Activated B cell treated with CpG ODN at 0.5 μM for 24 hours (primary cell): ENCODE data around the gene AARS2. TPM values are rescaled to one million over a fixed set of nuclear protein-coding genes. Genes with fewer than 3 reads are reported as not detected.

Experiments used
- ATAC-seq: fragments of 200-7000 bp; cut with Tn5 transposase; one replicate; pipeline ENCODE4 v1.10.0; 2021; ENCODE audit warnings: low read depth, mild to moderate bottlenecking, moderate library complexity
- CTCF ChIA-PET: fragments of 350-600 bp; sonication (Branson Sonifier 250); formaldehyde crosslinking; loops from one replicate; lab custom pipeline; 2021; ENCODE audit warnings: antibody characterized with exemption; lab: Charles Lee
- POLR2A ChIA-PET: fragments of 350-600 bp; sonication (Branson Sonifier 250); formaldehyde crosslinking; loops from one replicate; lab custom pipeline; 2021; ENCODE audit warnings: antibody characterized with exemption; lab: Charles Lee
- DNase-seq: peaks from one replicate; pipeline ENCODE4 v3.0.0; 2022
- H3K27ac Mint-ChIP-seq: one replicate; pipeline ENCODE4 v1.8.0; 2020; ENCODE audit warnings: mixed read lengths
- H3K27me3 Mint-ChIP-seq: one replicate; pipeline ENCODE4 v1.8.0; 2021; ENCODE audit warnings: mixed read lengths
- H3K36me3 Mint-ChIP-seq: one replicate; pipeline ENCODE4 v1.8.0; 2021; ENCODE audit warnings: low read depth, mixed read lengths
- H3K4me1 Mint-ChIP-seq: one replicate; pipeline ENCODE4 v1.8.0; 2021; ENCODE audit warnings: mixed read lengths
- H3K4me3 Mint-ChIP-seq: one replicate; pipeline ENCODE4 v1.8.0; 2020; ENCODE audit warnings: mild to moderate bottlenecking, mixed read lengths
- H3K9me3 Mint-ChIP-seq: one replicate; pipeline ENCODE4 v1.8.0; 2020; ENCODE audit warnings: mixed read lengths
- CTCF ChIP-seq: fragments of 200-600 bp; IDR thresholded peaks from one replicate; pipeline ENCODE4 v1.8.0; 2022; ENCODE audit warnings: antibody characterized with exemption, mild to moderate bottlenecking
- intact Hi-C: fragments of 100-400 bp; cut with micrococcal nuclease; formaldehyde crosslinking; loops from one replicate; pipeline ENCODE4 v1.15.1; 2024
- total RNA-seq: library from RNA; stranded (reverse); gene quantifications from 2 replicates; pipeline ENCODE4 v1.2.3, GENCODE V29; 2022

AARS2 gene
- total RNA-seq, 1 donor from 2014 or later, result 22.4 TPM

GRCh38 chr6:44292661-44293365 is 20.3 kb downstream of the AARS2 start:
- Mint-ChIP-seq H3K27ac (no peak overlapping the region), H3K36me3 (no peaks in the 10 kb centered on the region), H3K4me1 (peaks cover 12% of the 10 kb centered on the region), H3K27me3 (peaks cover 66% of the 10 kb centered on the region), H3K4me3 (no peak overlapping the region), H3K9me3 (no peaks in the 10 kb centered on the region)
- DNase-seq (no peak), ATAC-seq (no peak)
- ChIA-PET POLR2A (interaction anchor here (0.7 kb wide), 1 partner anchor 17 kb away, joined by 5 read pairs; no protein-coding TSS in a partner anchor), CTCF (no interaction called here)
- intact Hi-C loops, result no loop called here
- TF ChIP-seq CTCF, result no peak

GRCh38 chr6:44291841-44292240 is 21.3 kb downstream of the AARS2 start:
- Mint-ChIP-seq H3K36me3 (no peaks in the 10 kb centered on the region), H3K27me3 (peaks cover 72% of the 10 kb centered on the region), H3K27ac (no peak overlapping the region), H3K4me3 (no peak overlapping the region), H3K9me3 (no peaks in the 10 kb centered on the region), H3K4me1 (peaks cover 6% of the 10 kb centered on the region)
- CTCF ChIA-PET, result no interaction called here
- no peak for TF ChIP-seq CTCF
- ATAC-seq, result no peak
- no peak for DNase-seq
- POLR2A ChIA-PET, result no interaction called here
- intact Hi-C loops, result no loop called here

- Mint-ChIP-seq H3K27me3 (peaks cover 63% of the 10 kb centered on the region), H3K9me3 (no peaks in the 10 kb centered on the region), H3K4me3 (no peak overlapping the region), H3K27ac (no peak overlapping the region), H3K4me1 (no peaks in the 10 kb centered on the region), H3K36me3 (no peaks in the 10 kb centered on the region)
- intact Hi-C loops, result no loop called here
- POLR2A ChIA-PET, result no interaction called here
- no peak for TF ChIP-seq CTCF
- CTCF ChIA-PET, result no interaction called here
- ATAC-seq, result no peak
- no peak for DNase-seq
Observed at GRCh38 chr6:44289726-44290260, 23.4 kb downstream of the AARS2 start.

GRCh38 chr6:44286747-44287146 is 26.4 kb downstream of the AARS2 start:
- ATAC-seq (no peak), DNase-seq (no peak)
- POLR2A ChIA-PET, result no interaction called here
- Mint-ChIP-seq H3K27me3 (peaks cover 59% of the 10 kb centered on the region), H3K4me3 (no peak overlapping the region), H3K27ac (no peak overlapping the region), H3K36me3 (no peaks in the 10 kb centered on the region), H3K4me1 (no peaks in the 10 kb centered on the region), H3K9me3 (no peaks in the 10 kb centered on the region)
- intact Hi-C loops, result no loop called here
- no peak for TF ChIP-seq CTCF
- CTCF ChIA-PET, result no interaction called here

GRCh38 chr6:44286285-44286565 is 26.9 kb downstream of the AARS2 start:
- no peaks in the 10 kb centered on the region for H3K9me3 Mint-ChIP-seq
- H3K4me1 Mint-ChIP-seq, result no peaks in the 10 kb centered on the region
- no peak for DNase-seq
- H3K36me3 Mint-ChIP-seq, result no peaks in the 10 kb centered on the region
- H3K4me3 Mint-ChIP-seq, result no peak overlapping the region
- POLR2A ChIA-PET, result no interaction called here
- CTCF ChIA-PET, result no interaction called here
- peaks cover 56% of the 10 kb centered on the region for H3K27me3 Mint-ChIP-seq
- intact Hi-C loops, result no loop called here
- TF ChIP-seq CTCF, result no peak
- H3K27ac Mint-ChIP-seq, result no peak overlapping the region
- no peak for ATAC-seq
